ENCODE data around the gene EXOSC10. TPM values are rescaled to one million over a fixed set of nuclear protein-coding genes. Genes with fewer than 3 reads are reported as not detected.

EXOSC10 gene
- total and polyA plus RNA-seq, 2 donors (not counting 3 experiments of a cell fraction or from before 2014, with no cell fraction given) = 74.9 to 103 TPM

DNA sequence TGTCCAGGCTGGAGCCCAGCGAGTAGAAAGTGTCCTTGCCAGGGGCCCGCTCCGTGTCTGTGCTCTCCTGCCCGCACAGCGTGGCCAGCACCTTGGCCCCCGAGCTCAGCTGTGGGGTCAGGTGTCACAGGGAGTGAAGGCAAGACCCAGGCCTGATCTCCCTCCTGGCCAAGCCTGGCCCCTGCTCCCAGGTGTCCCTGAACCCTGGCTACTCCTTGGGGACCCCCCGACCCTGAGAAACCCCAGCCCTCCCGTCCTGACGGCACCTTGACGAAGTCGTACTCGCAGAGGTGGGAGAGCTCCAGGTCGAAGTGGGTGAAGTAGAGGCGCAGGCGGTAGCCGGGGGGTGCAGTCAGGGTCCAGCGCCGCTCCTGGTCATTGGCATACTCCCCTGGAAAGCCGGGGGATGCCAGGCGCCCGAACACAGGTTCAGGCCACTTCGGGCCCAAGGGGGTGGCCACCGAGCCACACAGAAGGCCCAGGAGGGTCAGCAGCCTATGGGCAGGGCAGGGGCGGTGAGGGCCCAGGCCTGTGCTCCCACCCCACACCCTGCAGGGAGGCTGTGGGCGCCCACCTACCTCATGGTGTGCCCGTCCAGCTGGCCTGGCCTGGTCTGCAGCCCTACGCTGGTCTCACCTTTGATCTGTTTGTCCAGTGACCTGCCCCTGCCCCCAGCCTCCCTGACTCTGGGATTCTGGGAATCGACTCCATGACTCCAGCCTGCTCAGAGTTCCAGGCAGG lies 52.9 kb downstream of the EXOSC10 start, which contains the start of gene MASP2:
Gene MASP2 (minus strand): TSS at position 615 of the 741 bp plus-strand sequence. CDS start 32 bp downstream, at position 583.
- Histone ChIP-seq H4K20me1 (replicated peaks; ENCODE audit: control insufficient read depth, extremely low read depth, insufficient read depth, low read length) (no peaks in the 10 kb centered on the region), H3K4me3 (replicated peaks in 1 of 3; ENCODE audit: insufficient read depth in 1 of 3, low read depth in 1 of 3, low read length in 3 of 3) (no peak within 1 kb of the TSS), H3K4me2 (ENCODE audit: insufficient read depth, low read length) (no peak within 1 kb of the TSS), H3K27me3 (ENCODE audit: control insufficient read depth in 2 of 2, insufficient read depth in 2 of 2, low read length in 2 of 2) (no peaks in the 10 kb centered on the region), H3K4me1 (ENCODE audit: control insufficient read depth, extremely low read depth, insufficient read depth, low read length) (no peaks in the 10 kb centered on the region), H3K27ac (ENCODE audit: insufficient read depth, low read depth, low read length) (no peak within 1 kb of the TSS), H3K79me2 (ENCODE audit: control insufficient read depth, insufficient read depth, low read length) (no peaks in the 10 kb centered on the region), H3K36me3 (ENCODE audit: control insufficient read depth in 2 of 2, extremely low read depth in 1 of 2, insufficient read depth in 2 of 2, low read length in 2 of 2) (no peaks in the 10 kb centered on the region), H3K9me1 (replicated peaks; ENCODE audit: control insufficient read depth, extremely low read depth, insufficient read depth, low read length) (no peaks in the 10 kb centered on the region), H3K9ac (replicated peaks; ENCODE audit: extremely low read depth, insufficient read depth, low read length) (no peak within 1 kb of the TSS), H3K9me3 (replicated peaks; ENCODE audit: control insufficient read depth, insufficient read depth, low read length) (no peaks in the 10 kb centered on the region), H2AFZ (ENCODE audit: low read depth, low read length) (no peak within 1 kb of the TSS)
- FAIRE-seq = no peak
- intact Hi-C loops (cut with micrococcal nuclease) (no loop called here), dilution Hi-C loops (cut with MboI; ENCODE audit: extremely low pct_ligation_motif_present, low sequenced_read_pairs) (no loop called here)
- TF ChIP-seq FOS (IDR thresholded peaks at IDR 0.05; ENCODE audit: borderline replicate concordance, insufficient read depth, low read length) (no peak), MYC (IDR thresholded peaks at IDR 0.05; ENCODE audit: low read depth, low read length) (no peak)
- POLR2A ChIA-PET = no interaction called here
- BruUV-seq (replicated peaks) = no TSS peak
- CTCF ChIA-PET = interaction anchor here (8.5 kb wide), 1 partner anchor 10 kb away, joined by 77 read pairs; no protein-coding TSS in a partner anchor
- DNase-seq (ENCODE audit: low read depth, low spot score) = no peak

DNA sequence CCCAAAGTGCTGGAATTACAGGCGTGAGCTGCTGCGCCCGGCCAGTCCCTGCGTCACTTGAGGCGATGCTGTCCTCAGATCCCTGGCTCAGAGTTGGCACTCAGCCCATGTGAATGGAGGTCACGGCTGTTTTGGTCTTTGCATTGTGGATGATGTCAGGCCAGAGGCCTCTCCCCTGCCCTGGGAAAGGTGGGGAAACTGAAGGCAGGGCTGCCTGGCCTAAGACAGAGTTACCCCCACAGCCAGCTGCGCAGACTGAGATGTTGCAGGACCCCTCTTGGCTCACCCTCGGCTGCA lies 53.5 kb downstream of the EXOSC10 start:
- TF ChIP-seq POLR2AphosphoS5 (IDR thresholded peaks at IDR 0.05; ENCODE audit: insufficient read depth, low read depth, low read length) (no peak), JUN (IDR thresholded peaks at IDR 0.05; ENCODE audit: borderline replicate concordance, insufficient read depth, insufficient read length, low read depth) (no peak), EZH2 (IDR thresholded peaks at IDR 0.05; ENCODE audit: borderline replicate concordance, low read depth, low read length, severe bottlenecking) (no peak), MYC (IDR thresholded peaks at IDR 0.05; ENCODE audit: low read depth, low read length) (no peak), POLR2A (IDR thresholded peaks at IDR 0.05; ENCODE audit: low read depth, low read length) (no peak), GATA2 (IDR thresholded peaks at IDR 0.05; ENCODE audit: insufficient read depth, insufficient read length, low read depth, low read length) (no peak), FOS (IDR thresholded peaks at IDR 0.05; ENCODE audit: borderline replicate concordance, insufficient read depth, low read length) (no peak)
- TF ChIP-seq, protein P1, sequence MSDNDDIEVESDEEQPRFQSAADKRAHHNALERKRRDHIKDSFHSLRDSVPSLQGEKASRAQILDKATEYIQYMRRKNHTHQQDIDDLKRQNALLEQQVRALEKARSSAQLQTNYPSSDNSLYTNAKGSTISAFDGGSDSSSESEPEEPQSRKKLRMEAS (IDR thresholded peaks at IDR 0.05; ENCODE audit: insufficient read depth, insufficient read length) = no peak
- TF ChIP-seq, protein P2, sequence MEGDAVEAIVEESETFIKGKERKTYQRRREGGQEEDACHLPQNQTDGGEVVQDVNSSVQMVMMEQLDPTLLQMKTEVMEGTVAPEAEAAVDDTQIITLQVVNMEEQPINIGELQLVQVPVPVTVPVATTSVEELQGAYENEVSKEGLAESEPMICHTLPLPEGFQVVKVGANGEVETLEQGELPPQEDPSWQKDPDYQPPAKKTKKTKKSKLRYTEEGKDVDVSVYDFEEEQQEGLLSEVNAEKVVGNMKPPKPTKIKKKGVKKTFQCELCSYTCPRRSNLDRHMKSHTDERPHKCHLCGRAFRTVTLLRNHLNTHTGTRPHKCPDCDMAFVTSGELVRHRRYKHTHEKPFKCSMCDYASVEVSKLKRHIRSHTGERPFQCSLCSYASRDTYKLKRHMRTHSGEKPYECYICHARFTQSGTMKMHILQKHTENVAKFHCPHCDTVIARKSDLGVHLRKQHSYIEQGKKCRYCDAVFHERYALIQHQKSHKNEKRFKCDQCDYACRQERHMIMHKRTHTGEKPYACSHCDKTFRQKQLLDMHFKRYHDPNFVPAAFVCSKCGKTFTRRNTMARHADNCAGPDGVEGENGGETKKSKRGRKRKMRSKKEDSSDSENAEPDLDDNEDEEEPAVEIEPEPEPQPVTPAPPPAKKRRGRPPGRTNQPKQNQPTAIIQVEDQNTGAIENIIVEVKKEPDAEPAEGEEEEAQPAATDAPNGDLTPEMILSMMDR (IDR thresholded peaks at IDR 0.05; ENCODE audit: extremely low read depth in 1 of 2, insufficient read depth in 1 of 2, low read depth in 1 of 2, low read length in 2 of 2) = no peak
- no peaks in the 10 kb centered on the region for H4K20me1 ChIP-seq (replicated peaks; ENCODE audit: control insufficient read depth, extremely low read depth, insufficient read depth, low read length)
- dilution Hi-C loops (cut with MboI; ENCODE audit: extremely low pct_ligation_motif_present, low sequenced_read_pairs) (no loop called here), intact Hi-C loops (cut with micrococcal nuclease) (no loop called here)
- no peak overlapping the region for H3K9ac ChIP-seq (replicated peaks; ENCODE audit: extremely low read depth, insufficient read depth, low read length)
- H2AFZ ChIP-seq (ENCODE audit: low read depth, low read length) = no peak overlapping the region
- no peak for DNase-seq (ENCODE audit: low read depth, low spot score)
- H3K79me2 ChIP-seq (ENCODE audit: control insufficient read depth, insufficient read depth, low read length) = no peaks in the 10 kb centered on the region
- ChIA-PET CTCF (interaction anchor here (1.0 to 8.5 kb wide), 2 partner anchors 9 to 599 kb away, joined by 4 to 77 read pairs; no protein-coding TSS in a partner anchor), POLR2A (no interaction called here)
- H3K9me3 ChIP-seq (replicated peaks; ENCODE audit: control insufficient read depth, insufficient read depth, low read length) = no peaks in the 10 kb centered on the region
- H3K9me1 ChIP-seq (replicated peaks; ENCODE audit: control insufficient read depth, extremely low read depth, insufficient read depth, low read length) = no peaks in the 10 kb centered on the region
- H3K4me1 ChIP-seq (ENCODE audit: control insufficient read depth, extremely low read depth, insufficient read depth, low read length) = no peaks in the 10 kb centered on the region
- H3K36me3 ChIP-seq (ENCODE audit: control insufficient read depth in 2 of 2, extremely low read depth in 1 of 2, insufficient read depth in 2 of 2, low read length in 2 of 2) = no peaks in the 10 kb centered on the region
- no TSS peak for BruUV-seq (replicated peaks)
- H3K27me3 ChIP-seq (ENCODE audit: control insufficient read depth in 2 of 2, insufficient read depth in 2 of 2, low read length in 2 of 2) = no peaks in the 10 kb centered on the region
- H3K27ac ChIP-seq (ENCODE audit: insufficient read depth, low read depth, low read length) = no peak overlapping the region
- FAIRE-seq = no peak
- H3K4me2 ChIP-seq (ENCODE audit: insufficient read depth, low read length) = no peak overlapping the region
- H3K4me3 ChIP-seq (replicated peaks in 1 of 3; ENCODE audit: insufficient read depth in 1 of 3, low read depth in 1 of 3, low read length in 3 of 3) = no peak overlapping the region
